BLaER1 (cell line): ENCODE results near the gene HOXC5.

ENCODE experiments used
- H3K27ac ChIP-seq: shearing (Covaris generic); formaldehyde crosslinking; 2 replicates; pipeline ENCODE4 v1.8.1; 2022
- H3K27me3 ChIP-seq: shearing (Covaris generic); formaldehyde crosslinking; 2 replicates; pipeline ENCODE4 v1.8.1; 2022
- H3K36me3 ChIP-seq: shearing (Covaris generic); formaldehyde crosslinking; 2 replicates; pipeline ENCODE4 v1.8.1; 2022
- H3K4me1 ChIP-seq: shearing (Covaris generic); formaldehyde crosslinking; 2 replicates; pipeline ENCODE4 v1.8.1; 2022
- H3K4me2 ChIP-seq: shearing (Covaris generic); formaldehyde crosslinking; 2 replicates; pipeline ENCODE4 v1.8.1; 2022
- H3K4me3 ChIP-seq: shearing (Covaris generic); formaldehyde crosslinking; 2 replicates; pipeline ENCODE4 v1.8.1; 2022
- H3K9ac ChIP-seq: shearing (Covaris generic); formaldehyde crosslinking; 2 replicates; pipeline ENCODE4 v1.8.1; 2022
- H3K9me3 ChIP-seq: shearing (Covaris generic); formaldehyde crosslinking; 2 replicates; pipeline ENCODE4 v1.8.1; 2022
- H4K20me1 ChIP-seq: shearing (Covaris generic); formaldehyde crosslinking; 2 replicates; pipeline ENCODE4 v1.8.1; 2022
- Cebpa-rat ChIP-seq: shearing (Covaris generic); IDR thresholded peaks from 2 replicates; pipeline ENCODE4 v1.8.1; 2022

The HOXC5 gene

DNA sequence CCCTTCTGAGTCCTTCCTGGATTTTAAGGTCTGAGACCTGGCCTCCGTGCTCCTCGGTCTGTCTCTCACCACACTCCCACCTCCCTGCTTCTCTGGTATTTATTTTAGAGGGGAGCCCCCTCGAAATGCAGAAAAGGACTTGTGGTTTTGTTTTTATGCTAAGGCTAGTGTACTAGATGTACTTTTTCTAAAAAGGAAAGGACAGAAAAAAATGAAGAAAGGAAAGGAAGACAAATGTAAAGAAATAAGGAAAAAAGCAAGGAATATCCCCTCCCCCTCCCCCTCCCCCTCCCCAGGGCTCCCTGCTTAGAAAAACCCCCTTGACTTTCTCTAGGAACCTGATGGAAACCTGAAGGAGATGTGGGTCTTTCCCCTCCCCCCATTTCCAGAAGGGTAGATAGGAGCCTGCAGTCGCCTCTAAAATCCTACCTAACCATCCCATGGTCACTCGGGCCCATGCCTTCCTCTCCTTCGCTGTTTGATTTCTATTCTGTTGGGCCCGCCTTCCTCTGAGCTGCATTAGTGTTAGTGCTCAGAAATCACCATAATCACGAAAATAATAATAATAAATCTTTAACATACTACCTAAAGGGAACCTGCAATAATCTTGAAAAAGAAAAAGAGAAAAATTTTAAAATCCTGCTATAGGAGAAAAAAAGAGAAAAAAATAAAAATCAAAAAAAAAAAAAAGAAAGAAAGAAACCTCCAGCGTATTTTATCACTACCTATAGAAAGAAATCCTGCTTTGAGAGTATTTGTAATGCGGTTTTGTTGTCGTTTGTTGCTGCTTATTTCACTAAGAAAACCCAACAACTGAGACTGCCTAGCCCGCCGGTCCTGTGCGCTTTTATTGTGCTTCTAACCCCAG lies 21.0 kb upstream of the HOXC5 start:
- Histone ChIP-seq H3K36me3 (no peaks in the 10 kb centered on the region), H3K27me3 (peaks cover 100% of the 10 kb centered on the region), H3K9ac (no peak overlapping the region), H4K20me1 (peaks cover 92% of the 10 kb centered on the region), H3K4me3 (no peak overlapping the region), H3K4me2 (no peak overlapping the region), H3K4me1 (no peaks in the 10 kb centered on the region), H3K27ac (no peak overlapping the region), H3K9me3 (no peaks in the 10 kb centered on the region)
- TF ChIP-seq Cebpa-rat = no peak

GRCh38 chr12:54012631-54013409 lies 20.0 kb upstream of the HOXC5 start:
- Histone ChIP-seq H3K4me1 (no peaks in the 10 kb centered on the region), H3K4me2 (no peak overlapping the region), H3K9me3 (no peaks in the 10 kb centered on the region), H3K27ac (no peak overlapping the region), H3K4me3 (no peak overlapping the region), H3K9ac (no peak overlapping the region), H4K20me1 (peaks cover 92% of the 10 kb centered on the region), H3K27me3 (peaks cover 100% of the 10 kb centered on the region), H3K36me3 (no peaks in the 10 kb centered on the region)
- no peak for TF ChIP-seq Cebpa-rat

- TF ChIP-seq Cebpa-rat = no peak
- H3K4me2 ChIP-seq = no peak overlapping the region
- peaks cover 100% of the 10 kb centered on the region for H3K27me3 ChIP-seq
- H3K4me1 ChIP-seq = no peaks in the 10 kb centered on the region
- no peaks in the 10 kb centered on the region for H3K9me3 ChIP-seq
- H3K4me3 ChIP-seq = no peak overlapping the region
- H3K9ac ChIP-seq = no peak overlapping the region
- H3K36me3 ChIP-seq = no peaks in the 10 kb centered on the region
- no peak overlapping the region for H3K27ac ChIP-seq
- peaks cover 92% of the 10 kb centered on the region for H4K20me1 ChIP-seq
Observed at GRCh38 chr12:54014377-54015017, 18.4 kb upstream of the HOXC5 start.

- no peak overlapping the region for H3K9ac ChIP-seq
- no peaks in the 10 kb centered on the region for H3K36me3 ChIP-seq
- H3K4me3 ChIP-seq = no peak overlapping the region
- H3K4me2 ChIP-seq = no peak overlapping the region
- no peak for TF ChIP-seq Cebpa-rat
- no peak overlapping the region for H3K27ac ChIP-seq
- H3K4me1 ChIP-seq = no peaks in the 10 kb centered on the region
- H4K20me1 ChIP-seq = peaks cover 92% of the 10 kb centered on the region
- H3K27me3 ChIP-seq = peaks cover 100% of the 10 kb centered on the region
- H3K9me3 ChIP-seq = no peaks in the 10 kb centered on the region
Observed at GRCh38 chr12:54015018-54015931, 17.6 kb upstream of the HOXC5 start.

DNA sequence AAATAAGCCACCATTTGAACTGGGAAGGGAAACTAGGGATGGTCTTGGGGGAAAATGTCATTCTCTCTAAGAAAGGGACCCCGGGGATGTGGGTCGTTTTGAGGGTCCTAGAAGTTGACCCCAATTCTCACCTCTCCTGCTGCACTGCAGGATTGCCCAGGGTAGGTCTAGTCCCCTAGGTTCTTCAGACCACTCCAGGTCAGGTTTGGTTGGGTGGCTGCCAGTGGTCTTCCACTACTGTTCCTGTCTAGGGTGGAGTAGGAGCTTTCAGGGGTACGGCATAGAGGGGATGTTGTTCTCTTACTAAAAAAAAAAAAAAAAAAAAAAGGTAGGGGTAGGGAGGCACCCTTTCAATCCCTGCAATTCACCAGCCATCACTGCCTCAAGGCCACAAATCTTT lies 16.8 kb upstream of the HOXC5 start:
- no peak for TF ChIP-seq Cebpa-rat
- Histone ChIP-seq H4K20me1 (peaks cover 92% of the 10 kb centered on the region), H3K9ac (no peak overlapping the region), H3K4me3 (no peak overlapping the region), H3K4me1 (no peaks in the 10 kb centered on the region), H3K4me2 (no peak overlapping the region), H3K36me3 (no peaks in the 10 kb centered on the region), H3K9me3 (no peaks in the 10 kb centered on the region), H3K27me3 (peaks cover 100% of the 10 kb centered on the region), H3K27ac (no peak overlapping the region)

DNA sequence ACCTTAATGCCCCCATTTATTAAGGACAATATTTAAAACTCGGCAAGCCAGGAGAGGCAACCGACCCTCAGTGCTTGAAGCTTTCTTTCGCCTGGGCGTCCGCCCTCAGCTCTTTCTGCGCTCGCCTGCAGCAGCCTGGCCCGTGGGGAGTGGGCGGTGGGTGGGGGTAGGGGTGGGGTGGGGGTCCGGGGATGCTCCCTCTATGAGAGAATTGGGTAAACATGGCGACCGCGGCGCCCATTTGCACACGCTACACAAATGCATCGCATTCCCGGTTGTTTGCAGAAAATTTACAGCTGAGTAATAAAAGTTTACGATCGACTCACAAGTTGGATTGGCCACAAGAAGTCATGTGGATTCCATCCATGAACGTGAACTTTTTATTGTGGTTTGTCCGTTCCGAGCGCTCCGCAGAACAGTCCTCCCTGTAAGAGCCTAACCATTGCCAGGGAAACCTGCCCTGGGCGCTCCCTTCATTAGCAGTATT lies 16.3 kb upstream of the HOXC5 start:
- Histone ChIP-seq H4K20me1 (peaks cover 92% of the 10 kb centered on the region), H3K27ac (no peak overlapping the region), H3K4me2 (no peak overlapping the region), H3K9ac (no peak overlapping the region), H3K9me3 (no peaks in the 10 kb centered on the region), H3K36me3 (no peaks in the 10 kb centered on the region), H3K4me3 (no peak overlapping the region), H3K4me1 (no peaks in the 10 kb centered on the region), H3K27me3 (peaks cover 100% of the 10 kb centered on the region)
- no peak for TF ChIP-seq Cebpa-rat

DNA sequence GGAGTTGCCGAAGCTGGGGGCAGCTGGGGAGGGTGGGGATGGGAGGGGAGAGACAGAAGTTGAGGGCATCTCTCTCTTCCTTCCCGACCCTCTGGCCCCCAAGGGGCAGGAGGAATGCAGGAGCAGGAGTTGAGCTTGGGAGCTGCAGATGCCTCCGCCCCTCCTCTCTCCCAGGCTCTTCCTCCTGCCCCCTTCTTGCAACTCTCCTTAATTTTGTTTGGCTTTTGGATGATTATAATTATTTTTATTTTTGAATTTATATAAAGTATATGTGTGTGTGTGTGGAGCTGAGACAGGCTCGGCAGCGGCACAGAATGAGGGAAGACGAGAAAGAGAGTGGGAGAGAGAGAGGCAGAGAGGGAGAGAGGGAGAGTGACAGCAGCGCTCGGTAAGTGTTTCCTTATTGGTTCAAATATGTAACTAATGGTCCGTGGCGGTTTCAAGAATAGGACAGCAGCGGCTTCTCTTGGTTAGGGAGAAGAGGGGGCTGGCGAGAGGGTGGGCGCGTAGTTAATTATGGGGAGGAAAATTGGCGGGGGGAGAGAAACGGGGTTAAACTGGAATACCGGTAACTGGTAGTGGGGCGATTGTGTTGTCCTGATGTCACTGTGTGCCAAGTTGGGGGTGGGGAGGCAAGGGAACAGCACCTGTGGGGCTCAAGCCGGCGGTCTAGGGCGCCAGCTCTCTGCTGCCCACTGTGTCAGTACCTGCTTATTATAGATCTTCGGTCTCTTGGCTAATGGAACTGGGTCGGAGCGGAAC lies 15.6 kb upstream of the HOXC5 start:
- no peaks in the 10 kb centered on the region for H3K9me3 ChIP-seq
- H4K20me1 ChIP-seq = peaks cover 93% of the 10 kb centered on the region
- no peak overlapping the region for H3K4me2 ChIP-seq
- H3K4me1 ChIP-seq = no peaks in the 10 kb centered on the region
- no peak overlapping the region for H3K4me3 ChIP-seq
- TF ChIP-seq Cebpa-rat = no peak
- peaks cover 100% of the 10 kb centered on the region for H3K27me3 ChIP-seq
- H3K9ac ChIP-seq = no peak overlapping the region
- no peaks in the 10 kb centered on the region for H3K36me3 ChIP-seq
- no peak overlapping the region for H3K27ac ChIP-seq

DNA sequence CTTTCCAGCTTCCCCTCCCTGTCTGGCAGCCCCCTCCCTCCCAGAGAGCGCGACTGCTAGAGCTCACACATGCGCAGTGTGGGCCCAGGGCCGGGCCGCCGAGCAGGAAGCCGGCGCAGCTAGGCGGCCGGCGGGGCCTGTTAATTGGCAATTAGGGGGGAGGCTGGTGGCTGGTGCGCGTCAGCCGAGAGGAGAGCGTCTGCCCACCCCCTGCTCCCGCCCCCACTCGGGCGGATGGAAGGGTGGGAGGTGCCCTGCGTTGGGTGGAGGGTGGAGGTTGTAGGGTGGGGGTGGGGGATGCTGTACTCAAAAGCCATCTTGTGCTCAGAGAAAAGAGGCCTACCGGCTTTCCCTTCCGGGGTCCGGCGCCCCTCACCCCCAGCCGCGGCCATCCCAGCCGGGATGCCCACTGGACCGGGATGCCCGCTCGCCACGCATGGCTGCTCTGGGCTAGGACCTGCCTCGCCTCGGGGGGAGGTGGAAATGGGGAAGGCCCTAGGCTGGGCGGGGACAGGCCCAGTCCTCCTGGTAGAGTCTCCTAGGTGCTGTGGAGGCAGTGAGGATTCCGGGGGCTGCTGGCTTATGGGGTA lies 14.9 kb upstream of the HOXC5 start:
- H3K27me3 ChIP-seq = peaks cover 100% of the 10 kb centered on the region
- H3K36me3 ChIP-seq = no peaks in the 10 kb centered on the region
- no peaks in the 10 kb centered on the region for H3K9me3 ChIP-seq
- no peak overlapping the region for H3K4me2 ChIP-seq
- peaks cover 93% of the 10 kb centered on the region for H4K20me1 ChIP-seq
- no peak overlapping the region for H3K9ac ChIP-seq
- H3K4me1 ChIP-seq = no peaks in the 10 kb centered on the region
- no peak overlapping the region for H3K27ac ChIP-seq
- no peak for TF ChIP-seq Cebpa-rat
- H3K4me3 ChIP-seq = no peak overlapping the region
